HFF-Myc (cell line): Measurements from ENCODE around the gene FARP1.

Experiments
- DNase-seq: peaks from one replicate; pipeline ENCODE4 v3.0.0-alpha.2; 2011; ENCODE audit warnings: low read depth; ENCODE audit errors: extremely low read depth
- H3K4me3 ChIP-seq: replicated peaks from 2 replicates; pipeline ENCODE4 v1.5.1; 2011; ENCODE audit warnings: low read depth, mild to moderate bottlenecking, control low read depth, low read length
- CTCF ChIP-seq: IDR thresholded peaks from 2 replicates; pipeline ENCODE4 v1.5.1; 2012; ENCODE audit warnings: mild to moderate bottlenecking, low read depth, low read length, control low read depth; ENCODE audit errors: missing control alignments

Gene FARP1

GRCh38 chr13:98478189-98479129, 335.6 kb downstream of the FARP1 start:
- TF ChIP-seq CTCF, result no peak
- H3K4me3 ChIP-seq, result no peak overlapping the region
- no peak for DNase-seq

GRCh38 chr13:98479496-98480003, 336.7 kb downstream of the FARP1 start:
- TF ChIP-seq CTCF, result no peak
- H3K4me3 ChIP-seq, result no peak overlapping the region
- no peak for DNase-seq

GRCh38 chr13:98480915-98481877, 338.3 kb downstream of the FARP1 start:
- H3K4me3 ChIP-seq, result no peak overlapping the region
- DNase-seq, result no peak
- TF ChIP-seq CTCF, result no peak

- H3K4me3 ChIP-seq, result no peak overlapping the region
- TF ChIP-seq CTCF, result no peak
- no peak for DNase-seq
Measured at GRCh38 chr13:98482476-98483444, 339.9 kb downstream of the FARP1 start.

GRCh38 chr13:98483601-98484288, 340.9 kb downstream of the FARP1 start:
- no peak overlapping the region for H3K4me3 ChIP-seq
- DNase-seq, result no peak
- TF ChIP-seq CTCF, result no peak
